ENCODE data around the gene TRAFD1.

The TRAFD1 gene

GRCh38 chr12:112179916-112180315 lies 54.6 kb downstream of the TRAFD1 start:
- DNase-seq, result no peak

GRCh38 chr12:112180422-112180821 lies 55.1 kb downstream of the TRAFD1 start:
- no peak for DNase-seq

GRCh38 chr12:112182499-112182898 lies 57.1 kb downstream of the TRAFD1 start:
- no peak for DNase-seq

GRCh38 chr12:112183141-112184021 lies 58.0 kb downstream of the TRAFD1 start:
- DNase-seq, result no peak

GRCh38 chr12:112184056-112184887 lies 58.9 kb downstream of the TRAFD1 start:
- no peak for DNase-seq

GRCh38 chr12:112185093-112185923 lies 59.9 kb downstream of the TRAFD1 start:
- no peak for DNase-seq

GRCh38 chr12:112188130-112188830 lies 62.9 kb downstream of the TRAFD1 start:
- no peak for DNase-seq

GRCh38 chr12:112190231-112191025 lies 65.1 kb downstream of the TRAFD1 start:
- peak; percentile 37 to 54 for DNase-seq

GRCh38 chr12:112191201-112191600 lies 65.8 kb downstream of the TRAFD1 start:
- DNase-seq, result no peak

- no peak for DNase-seq
Measured at GRCh38 chr12:112191840-112192321, 66.5 kb downstream of the TRAFD1 start.

- no peak for DNase-seq
Measured at GRCh38 chr12:112192475-112192874, 67.1 kb downstream of the TRAFD1 start.

GRCh38 chr12:112194601-112195247 lies 69.4 kb downstream of the TRAFD1 start:
- DNase-seq, result no peak

GRCh38 chr12:112196196-112196875 lies 71.0 kb downstream of the TRAFD1 start:
- DNase-seq, result no peak

- DNase-seq, result peak; percentile 47 to 56
Measured at GRCh38 chr12:112198120-112198733, 72.9 kb downstream of the TRAFD1 start.

GRCh38 chr12:112199136-112199535 lies 73.8 kb downstream of the TRAFD1 start:
- DNase-seq, result no peak

Data from AML-193 (cell line).